ENCODE measurements around the gene AAK1.
"Not testable (repeated sequence)": the region's sequence is repeated elsewhere in the genome, so short reads cannot be mapped to it uniquely, and the experiment has no call there.

The AAK1 gene

GRCh38 chr2:69575371-69575770 lies 68.2 kb downstream of the AAK1 start:
- DNase-seq (ENCODE audit: low read depth, low spot score), result not testable (repeated sequence)

GRCh38 chr2:69572641-69573040 lies 70.9 kb downstream of the AAK1 start:
- no peak for DNase-seq (ENCODE audit: low read depth, low spot score)

- DNase-seq (ENCODE audit: low read depth, low spot score), result no peak
These were observed 72.3 kb downstream of the AAK1 start for GRCh38 chr2:69571189-69571588.

- no peak for DNase-seq (ENCODE audit: low read depth, low spot score)
These were observed 73.1 kb downstream of the AAK1 start for GRCh38 chr2:69570474-69570873.

GRCh38 chr2:69567909-69568300 lies 75.6 kb downstream of the AAK1 start:
- DNase-seq (ENCODE audit: low read depth, low spot score), result no peak

- no peak for DNase-seq (ENCODE audit: low read depth, low spot score)
These were observed 76.2 kb downstream of the AAK1 start for GRCh38 chr2:69567157-69567908.

GRCh38 chr2:69566669-69567068 lies 76.9 kb downstream of the AAK1 start:
- no peak for DNase-seq (ENCODE audit: low read depth, low spot score)

GRCh38 chr2:69565431-69565839 lies 78.1 kb downstream of the AAK1 start:
- DNase-seq (ENCODE audit: low read depth, low spot score), result peak; percentile 44

- no peak for DNase-seq (ENCODE audit: low read depth, low spot score)
These were observed 78.9 kb downstream of the AAK1 start for GRCh38 chr2:69564604-69565003.

- no peak for DNase-seq (ENCODE audit: low read depth, low spot score)
These were observed 80.5 kb downstream of the AAK1 start for GRCh38 chr2:69563021-69563420.

- DNase-seq (ENCODE audit: low read depth, low spot score), result no peak
These were observed 82.4 kb downstream of the AAK1 start for GRCh38 chr2:69561101-69561500.

- DNase-seq (ENCODE audit: low read depth, low spot score), result no peak
These were observed 83.4 kb downstream of the AAK1 start for GRCh38 chr2:69560147-69560482.

- DNase-seq (ENCODE audit: low read depth, low spot score), result no peak
These were observed 83.9 kb downstream of the AAK1 start for GRCh38 chr2:69559442-69560146.

GRCh38 chr2:69556008-69556407 lies 87.5 kb downstream of the AAK1 start:
- no peak for DNase-seq (ENCODE audit: low read depth, low spot score)

- DNase-seq (ENCODE audit: low read depth, low spot score), result no peak
These were observed 88.6 kb downstream of the AAK1 start for GRCh38 chr2:69554981-69555380.

GRCh38 chr2:69554568-69554967 lies 89.0 kb downstream of the AAK1 start:
- DNase-seq (ENCODE audit: low read depth, low spot score), result no peak

- DNase-seq (ENCODE audit: low read depth, low spot score), result no peak
These were observed 89.5 kb downstream of the AAK1 start for GRCh38 chr2:69553991-69554390.

- DNase-seq (ENCODE audit: low read depth, low spot score), result not testable (repeated sequence)
These were observed 93.0 kb downstream of the AAK1 start for GRCh38 chr2:69550511-69550910.

GRCh38 chr2:69549421-69549820 lies 94.1 kb downstream of the AAK1 start:
- no peak for DNase-seq (ENCODE audit: low read depth, low spot score)

GRCh38 chr2:69547984-69548715 lies 95.4 kb downstream of the AAK1 start:
- no peak for DNase-seq (ENCODE audit: low read depth, low spot score)

- DNase-seq (ENCODE audit: low read depth, low spot score), result no peak
These were observed 96.9 kb downstream of the AAK1 start for GRCh38 chr2:69546646-69547045.

- DNase-seq (ENCODE audit: low read depth, low spot score), result no peak
These were observed 98.0 kb downstream of the AAK1 start for GRCh38 chr2:69545477-69545932.

- no peak for DNase-seq (ENCODE audit: low read depth, low spot score)
These were observed 98.6 kb downstream of the AAK1 start for GRCh38 chr2:69544951-69545350.
